ENCODE results near the gene TEAD3.

The TEAD3 gene

GRCh38 chr6:35493307-35493983 is 3.4 kb downstream of the TEAD3 start:
- H3K79me2 ChIP-seq = peaks cover 9% of the 10 kb centered on the region
- no peak overlapping the region for H3K9ac ChIP-seq
- H3K4me1 ChIP-seq = peaks cover 59% of the 10 kb centered on the region
- no peak for TF ChIP-seq CTCF (IDR thresholded peaks at IDR 0.05)
- no peak overlapping the region for H3K4me2 ChIP-seq (ENCODE audit: low read length)
- no peaks in the 10 kb centered on the region for H3K27me3 ChIP-seq (ENCODE audit: control insufficient read depth, insufficient read depth, low read length)
- no peaks in the 10 kb centered on the region for H3K36me3 ChIP-seq (ENCODE audit: control insufficient read depth, insufficient read depth, low read length)
- H3K4me3 ChIP-seq (ENCODE audit: low read depth, low read length) = no peak overlapping the region
- peak overlapping the region; percentile 42 for H3K27ac ChIP-seq
- H3K9me3 ChIP-seq (ENCODE audit: control insufficient read depth, low read length) = no peaks in the 10 kb centered on the region
- H2AFZ ChIP-seq = no peak overlapping the region

- H3K9ac ChIP-seq = no peak overlapping the region
- TF ChIP-seq CTCF (IDR thresholded peaks at IDR 0.05) = no peak
- H3K36me3 ChIP-seq (ENCODE audit: control insufficient read depth, insufficient read depth, low read length) = no peaks in the 10 kb centered on the region
- H3K4me2 ChIP-seq (ENCODE audit: low read length) = no peak overlapping the region
- H3K4me1 ChIP-seq = peaks cover 61% of the 10 kb centered on the region
- H3K79me2 ChIP-seq = peaks cover 9% of the 10 kb centered on the region
- H3K4me3 ChIP-seq (ENCODE audit: low read depth, low read length) = no peak overlapping the region
- no peaks in the 10 kb centered on the region for H3K27me3 ChIP-seq (ENCODE audit: control insufficient read depth, insufficient read depth, low read length)
- H2AFZ ChIP-seq = no peak overlapping the region
- peak overlapping the region; percentile 42 for H3K27ac ChIP-seq
- no peaks in the 10 kb centered on the region for H3K9me3 ChIP-seq (ENCODE audit: control insufficient read depth, low read length)
These were observed 4.0 kb downstream of the TEAD3 start for GRCh38 chr6:35492974-35493284.

GRCh38 chr6:35492258-35492973 is 4.5 kb downstream of the TEAD3 start:
- Histone ChIP-seq H3K4me2 (ENCODE audit: low read length) (no peak overlapping the region), H3K27me3 (ENCODE audit: control insufficient read depth, insufficient read depth, low read length) (no peaks in the 10 kb centered on the region), H3K36me3 (ENCODE audit: control insufficient read depth, insufficient read depth, low read length) (no peaks in the 10 kb centered on the region), H3K79me2 (peaks cover 5% of the 10 kb centered on the region), H3K9me3 (ENCODE audit: control insufficient read depth, low read length) (no peaks in the 10 kb centered on the region), H3K4me1 (peaks cover 59% of the 10 kb centered on the region), H3K9ac (no peak overlapping the region), H3K27ac (peak overlapping the region; percentile 42), H3K4me3 (ENCODE audit: low read depth, low read length) (no peak overlapping the region), H2AFZ (no peak overlapping the region)
- TF ChIP-seq CTCF (IDR thresholded peaks at IDR 0.05) = no peak

GRCh38 chr6:35491558-35492257 is 5.2 kb downstream of the TEAD3 start:
- H3K79me2 ChIP-seq = peaks cover 5% of the 10 kb centered on the region
- TF ChIP-seq CTCF (IDR thresholded peaks at IDR 0.05) = no peak
- H3K27me3 ChIP-seq (ENCODE audit: control insufficient read depth, insufficient read depth, low read length) = no peaks in the 10 kb centered on the region
- H3K4me1 ChIP-seq = peaks cover 61% of the 10 kb centered on the region
- no peak overlapping the region for H3K9ac ChIP-seq
- H3K27ac ChIP-seq = peak overlapping the region; percentile 42
- no peaks in the 10 kb centered on the region for H3K36me3 ChIP-seq (ENCODE audit: control insufficient read depth, insufficient read depth, low read length)
- H3K4me3 ChIP-seq (ENCODE audit: low read depth, low read length) = no peak overlapping the region
- no peak overlapping the region for H2AFZ ChIP-seq
- no peaks in the 10 kb centered on the region for H3K9me3 ChIP-seq (ENCODE audit: control insufficient read depth, low read length)
- no peak overlapping the region for H3K4me2 ChIP-seq (ENCODE audit: low read length)
